ENCODE measurements around the gene STRIT1.

- TF ChIP-seq EZH2phosphoT487 (IDR thresholded peaks at IDR 0.05; ENCODE audit: low read depth, severe bottlenecking, unreplicated experiment) = no peak
- TF ChIP-seq CTCF (IDR thresholded peaks at IDR 0.05; ENCODE audit: poor library complexity) = no peak
Measured at GRCh38 chr3:155321418-155321817, 27.9 kb upstream of the STRIT1 start.

Measured in hepatocyte (in vitro differentiated cells).